GM19238 (cell line): Measurements from ENCODE around the gene PRODH.
"Not testable (repeated sequence)": the region's sequence is repeated elsewhere in the genome, so short reads cannot be mapped to it uniquely, and the experiment has no call there.

Source experiments
- DNase-seq: peaks from one replicate; pipeline ENCODE4 v3.0.0; 2011; ENCODE audit warnings: low spot score; ENCODE audit not compliant: insufficient read length

PRODH gene

GRCh38 chr22:18906896-18907295, 29.2 kb downstream of the PRODH start:
- DNase-seq: no peak

GRCh38 chr22:18906410-18906745, 29.7 kb downstream of the PRODH start:
- not testable (repeated sequence) for DNase-seq

GRCh38 chr22:18905540-18906409, 30.3 kb downstream of the PRODH start, which contains the start of gene DGCR6:
DGCR6 (plus strand) TSS chr22:18906320; CDS start chr22:18906375, 55 bp downstream.
- DNase-seq: no peak

DNA sequence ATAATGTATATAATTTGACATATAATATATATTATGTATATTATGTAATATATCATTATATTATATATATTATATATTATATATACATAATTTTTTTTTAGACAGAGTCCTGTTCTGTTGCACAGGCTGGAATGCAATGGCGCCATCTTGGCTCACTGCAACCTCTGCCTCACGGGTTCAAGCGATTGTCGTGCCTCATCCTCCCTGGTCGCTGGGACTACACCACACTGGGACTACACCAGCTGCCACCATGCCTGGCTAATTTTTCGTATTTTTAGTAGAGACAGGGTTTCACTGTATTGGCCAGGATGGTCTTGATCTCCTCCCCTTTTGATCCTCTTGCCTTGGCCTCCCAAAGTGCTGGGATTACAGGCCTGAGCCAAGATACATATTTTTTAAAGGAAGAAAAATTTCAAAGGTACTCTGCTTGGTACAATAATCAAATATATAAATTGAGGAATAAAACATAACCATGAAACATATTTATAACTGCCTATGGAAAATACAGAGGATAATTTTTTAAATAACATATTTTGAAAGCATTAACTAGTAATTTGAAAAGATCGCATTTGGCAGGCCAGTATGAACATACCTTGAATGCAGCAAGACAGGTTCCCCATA, 39.9 kb downstream of the PRODH start:
- not testable (repeated sequence) for DNase-seq

- DNase-seq: not testable (repeated sequence)
Observed at GRCh38 chr22:18893775-18894174, 42.3 kb downstream of the PRODH start.

GRCh38 chr22:18890510-18891192, 45.4 kb downstream of the PRODH start:
- DNase-seq: not testable (repeated sequence)

GRCh38 chr22:18888115-18888514, 48.0 kb downstream of the PRODH start:
- no peak for DNase-seq

GRCh38 chr22:18884465-18884864, 51.6 kb downstream of the PRODH start:
- not testable (repeated sequence) for DNase-seq

- not testable (repeated sequence) for DNase-seq
Observed at GRCh38 chr22:18881260-18881659, 54.8 kb downstream of the PRODH start.
